ENCODE results near the gene TNS2.
A peak's percentile ranks its signal among the peaks of the same experiment; 100 is the strongest.

TNS2 gene

DNA sequence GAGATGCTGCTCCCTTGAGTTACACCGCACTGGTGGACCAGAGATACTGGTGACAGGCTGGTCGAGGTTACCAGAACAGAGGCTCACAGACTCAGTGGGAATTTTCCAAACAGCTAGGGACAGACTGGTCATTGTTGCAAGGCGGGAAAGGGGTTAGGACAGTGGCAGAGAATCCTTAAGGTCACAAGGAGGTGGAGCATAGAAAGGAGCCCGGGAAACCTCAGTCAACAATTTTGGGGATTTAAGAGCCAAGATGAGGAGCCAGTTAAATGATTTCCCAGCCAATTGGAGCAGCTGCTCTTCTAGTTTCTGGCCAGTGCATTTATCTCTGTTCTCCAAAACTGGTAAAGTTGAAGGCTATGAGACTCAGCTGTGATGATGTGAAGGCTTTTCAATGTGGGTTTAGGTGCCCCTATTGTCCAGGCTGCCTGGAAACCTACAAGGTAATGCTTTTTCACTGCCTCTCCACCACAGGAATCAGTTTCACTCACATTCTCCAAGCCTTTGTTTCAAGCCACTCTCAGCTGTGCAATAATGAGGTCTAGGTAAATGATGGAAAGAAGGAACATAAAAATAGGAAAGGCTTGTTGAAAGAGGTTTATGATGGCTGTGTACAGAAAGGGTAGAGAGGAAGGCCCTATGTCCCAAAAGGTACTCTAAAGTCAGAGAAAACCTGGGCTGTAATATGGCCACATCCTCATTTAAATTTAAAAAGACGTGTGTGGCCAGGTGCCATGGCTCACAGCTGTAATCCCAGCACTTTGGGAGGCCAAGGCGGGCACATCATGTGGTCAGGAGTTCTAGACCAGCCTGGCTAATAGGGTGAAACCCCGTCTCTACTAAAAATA is 7.0 kb upstream of the TNS2 start:
- peaks cover 22 to 23% of the 10 kb centered on the region in 2 donors for H3K4me1 ChIP-seq (ENCODE audit: control insufficient read depth in 2 of 2, insufficient read depth in 2 of 2, low read length in 2 of 2)
- H3K9ac ChIP-seq (ENCODE audit: low read depth in 1 of 2, low read length in 2 of 2), result no peak overlapping the region
- no peaks in the 10 kb centered on the region for H3K27me3 ChIP-seq (ENCODE audit: control insufficient read depth in 2 of 2, insufficient read depth in 2 of 2, low read length in 2 of 2)
- peaks cover 17 to 23% of the 10 kb centered on the region in 2 donors for H3K36me3 ChIP-seq (ENCODE audit: control insufficient read depth in 2 of 2, insufficient read depth in 2 of 2, low read length in 2 of 2)
- no peaks in the 10 kb centered on the region for H3K9me3 ChIP-seq (ENCODE audit: control insufficient read depth in 2 of 2, low read length in 2 of 2)
- H3K27ac ChIP-seq (ENCODE audit: low read depth in 2 of 2, low read length in 2 of 2), result no peak overlapping the region
- no peak overlapping the region for H3K4me3 ChIP-seq (ENCODE audit: low read length in 2 of 2)

DNA sequence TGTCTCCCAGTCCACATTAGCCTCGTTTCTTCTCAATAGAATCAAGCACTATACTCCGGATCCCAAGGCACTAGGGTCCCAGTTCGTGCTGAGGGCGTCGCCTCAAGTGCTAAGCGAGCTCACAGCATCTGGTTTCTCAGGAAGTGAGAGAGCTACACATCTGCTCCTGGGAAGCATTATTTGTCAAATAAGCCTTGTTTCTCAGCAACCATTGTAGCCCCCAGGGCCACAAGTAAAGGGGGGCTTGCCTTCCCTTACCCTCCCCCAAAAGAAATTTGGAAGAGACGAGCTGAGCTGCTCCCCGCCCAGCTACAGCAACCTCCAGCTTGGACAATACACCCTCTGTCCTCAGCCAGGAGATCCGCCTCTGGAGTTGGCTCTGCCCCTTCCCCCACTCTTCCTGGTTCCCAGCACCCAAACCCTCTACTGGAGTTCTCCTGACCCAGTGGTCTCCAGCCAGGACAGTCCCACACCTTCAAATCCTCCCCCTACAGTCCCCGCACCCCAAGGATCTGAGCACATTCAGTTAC is 5.7 kb upstream of the TNS2 start:
- no peak overlapping the region for H3K27ac ChIP-seq (ENCODE audit: low read depth in 2 of 2, low read length in 2 of 2)
- no peak overlapping the region for H3K4me3 ChIP-seq (ENCODE audit: low read length in 2 of 2)
- peaks cover 9 to 12% of the 10 kb centered on the region in 2 donors for H3K36me3 ChIP-seq (ENCODE audit: control insufficient read depth in 2 of 2, insufficient read depth in 2 of 2, low read length in 2 of 2)
- H3K9me3 ChIP-seq (ENCODE audit: control insufficient read depth in 2 of 2, low read length in 2 of 2), result no peaks in the 10 kb centered on the region
- peaks cover 35 to 36% of the 10 kb centered on the region in 2 donors for H3K4me1 ChIP-seq (ENCODE audit: control insufficient read depth in 2 of 2, insufficient read depth in 2 of 2, low read length in 2 of 2)
- H3K27me3 ChIP-seq (ENCODE audit: control insufficient read depth in 2 of 2, insufficient read depth in 2 of 2, low read length in 2 of 2), result no peaks in the 10 kb centered on the region
- no peak overlapping the region for H3K9ac ChIP-seq (ENCODE audit: low read depth in 1 of 2, low read length in 2 of 2)

DNA sequence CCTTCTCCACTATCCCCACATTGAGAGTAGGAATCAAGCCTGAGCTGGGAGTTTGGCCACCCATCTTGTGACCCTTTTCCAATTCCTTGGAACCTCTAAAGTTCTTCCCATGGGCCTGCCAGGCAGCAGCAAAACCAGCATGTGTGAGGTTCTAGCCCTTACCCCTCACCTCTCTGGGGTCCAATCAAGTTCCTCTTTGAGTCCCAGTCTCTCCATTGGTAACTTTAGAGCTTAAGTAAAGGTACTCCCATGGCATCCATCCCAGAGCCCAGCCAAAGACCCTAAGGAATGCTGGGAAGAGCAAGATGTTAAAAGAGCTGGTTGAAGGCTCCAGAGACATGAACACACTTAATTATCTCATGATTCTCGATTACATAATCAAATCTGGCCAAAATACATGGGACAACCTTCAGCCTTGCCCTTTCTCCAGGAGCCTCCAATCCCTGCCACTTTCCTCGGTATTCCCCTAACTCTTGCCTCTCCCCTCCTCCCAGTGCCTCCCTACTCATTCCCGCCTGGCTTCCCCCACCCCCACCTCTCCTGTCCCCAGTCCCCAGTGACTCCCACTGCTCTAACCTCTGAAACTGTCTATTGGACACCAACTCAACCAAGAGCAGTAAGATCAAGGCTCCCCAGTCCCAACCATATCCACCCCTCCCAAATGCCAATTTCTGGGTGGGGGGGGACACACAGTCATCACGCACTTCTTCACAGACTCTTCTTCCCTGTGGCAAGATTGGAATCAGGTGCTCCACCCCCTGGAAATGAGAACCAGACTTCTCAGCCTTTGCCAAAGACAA is 4.8 kb upstream of the TNS2 start:
- Histone ChIP-seq H3K9me3 (ENCODE audit: control insufficient read depth in 2 of 2, low read length in 2 of 2) (no peaks in the 10 kb centered on the region), H3K27me3 (ENCODE audit: control insufficient read depth in 2 of 2, insufficient read depth in 2 of 2, low read length in 2 of 2) (no peaks in the 10 kb centered on the region), H3K27ac (ENCODE audit: low read depth in 2 of 2, low read length in 2 of 2) (peak overlapping the region; percentile 93 to 97), H3K4me3 (ENCODE audit: low read length in 2 of 2) (peak overlapping the region in 1 of 2 donors; percentile 94), H3K4me1 (ENCODE audit: control insufficient read depth in 2 of 2, insufficient read depth in 2 of 2, low read length in 2 of 2) (peaks cover 42 to 44% of the 10 kb centered on the region in 2 donors), H3K9ac (ENCODE audit: low read depth in 1 of 2, low read length in 2 of 2) (no peak overlapping the region), H3K36me3 (ENCODE audit: control insufficient read depth in 2 of 2, insufficient read depth in 2 of 2, low read length in 2 of 2) (peaks cover 0 to 3% of the 10 kb centered on the region in 2 donors)

DNA sequence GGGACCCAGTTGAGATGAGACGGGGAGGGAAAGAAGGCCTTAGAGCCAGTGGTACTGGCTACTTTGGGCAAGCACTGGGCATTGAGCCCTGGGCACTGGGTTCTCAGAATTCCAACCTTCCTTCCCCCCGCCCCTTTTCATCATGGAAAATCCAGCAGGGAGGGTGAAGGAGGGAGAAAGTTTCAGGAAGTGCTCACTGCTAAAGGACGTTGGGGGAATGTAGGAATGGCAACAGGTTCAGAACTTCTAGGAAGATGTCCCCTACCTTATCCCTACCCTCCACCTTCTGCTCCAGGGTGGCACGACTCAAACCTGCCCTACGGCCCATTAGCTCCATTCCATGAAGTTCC is 4.2 kb upstream of the TNS2 start:
- Histone ChIP-seq H3K9ac (ENCODE audit: low read depth in 1 of 2, low read length in 2 of 2) (no peak overlapping the region), H3K4me1 (ENCODE audit: control insufficient read depth in 2 of 2, insufficient read depth in 2 of 2, low read length in 2 of 2) (peaks cover 44 to 50% of the 10 kb centered on the region in 2 donors), H3K27ac (ENCODE audit: low read depth in 2 of 2, low read length in 2 of 2) (peak overlapping the region; percentile 93 to 97), H3K9me3 (ENCODE audit: control insufficient read depth in 2 of 2, low read length in 2 of 2) (no peaks in the 10 kb centered on the region), H3K36me3 (ENCODE audit: control insufficient read depth in 2 of 2, insufficient read depth in 2 of 2, low read length in 2 of 2) (no peaks in the 10 kb centered on the region), H3K4me3 (ENCODE audit: low read length in 2 of 2) (peak overlapping the region; percentile 94 to 97), H3K27me3 (ENCODE audit: control insufficient read depth in 2 of 2, insufficient read depth in 2 of 2, low read length in 2 of 2) (no peaks in the 10 kb centered on the region)

GRCh38 chr12:53046655-53047220 is 3.1 kb upstream of the TNS2 start:
- H3K27ac ChIP-seq (ENCODE audit: low read depth in 2 of 2, low read length in 2 of 2), result peak overlapping the region; percentile 93 to 97
- no peaks in the 10 kb centered on the region for H3K9me3 ChIP-seq (ENCODE audit: control insufficient read depth in 2 of 2, low read length in 2 of 2)
- peak overlapping the region; percentile 98 to 99 for H3K9ac ChIP-seq (ENCODE audit: low read depth in 1 of 2, low read length in 2 of 2)
- H3K4me1 ChIP-seq (ENCODE audit: control insufficient read depth in 2 of 2, insufficient read depth in 2 of 2, low read length in 2 of 2), result peaks cover 55 to 61% of the 10 kb centered on the region in 2 donors
- H3K27me3 ChIP-seq (ENCODE audit: control insufficient read depth in 2 of 2, insufficient read depth in 2 of 2, low read length in 2 of 2), result no peaks in the 10 kb centered on the region
- no peaks in the 10 kb centered on the region for H3K36me3 ChIP-seq (ENCODE audit: control insufficient read depth in 2 of 2, insufficient read depth in 2 of 2, low read length in 2 of 2)
- H3K4me3 ChIP-seq (ENCODE audit: low read length in 2 of 2), result peak overlapping the region; percentile 94 to 97

GRCh38 chr12:53047221-53048032 is 2.4 kb upstream of the TNS2 start:
- no peaks in the 10 kb centered on the region for H3K27me3 ChIP-seq (ENCODE audit: control insufficient read depth in 2 of 2, insufficient read depth in 2 of 2, low read length in 2 of 2)
- H3K27ac ChIP-seq (ENCODE audit: low read depth in 2 of 2, low read length in 2 of 2), result peak overlapping the region; percentile 93 to 97
- H3K9ac ChIP-seq (ENCODE audit: low read depth in 1 of 2, low read length in 2 of 2), result peak overlapping the region; percentile 65 to 98
- H3K9me3 ChIP-seq (ENCODE audit: control insufficient read depth in 2 of 2, low read length in 2 of 2), result no peaks in the 10 kb centered on the region
- H3K4me1 ChIP-seq (ENCODE audit: control insufficient read depth in 2 of 2, insufficient read depth in 2 of 2, low read length in 2 of 2), result peaks cover 62 to 68% of the 10 kb centered on the region in 2 donors
- H3K4me3 ChIP-seq (ENCODE audit: low read length in 2 of 2), result peak overlapping the region; percentile 94 to 97
- no peaks in the 10 kb centered on the region for H3K36me3 ChIP-seq (ENCODE audit: control insufficient read depth in 2 of 2, insufficient read depth in 2 of 2, low read length in 2 of 2)

DNA sequence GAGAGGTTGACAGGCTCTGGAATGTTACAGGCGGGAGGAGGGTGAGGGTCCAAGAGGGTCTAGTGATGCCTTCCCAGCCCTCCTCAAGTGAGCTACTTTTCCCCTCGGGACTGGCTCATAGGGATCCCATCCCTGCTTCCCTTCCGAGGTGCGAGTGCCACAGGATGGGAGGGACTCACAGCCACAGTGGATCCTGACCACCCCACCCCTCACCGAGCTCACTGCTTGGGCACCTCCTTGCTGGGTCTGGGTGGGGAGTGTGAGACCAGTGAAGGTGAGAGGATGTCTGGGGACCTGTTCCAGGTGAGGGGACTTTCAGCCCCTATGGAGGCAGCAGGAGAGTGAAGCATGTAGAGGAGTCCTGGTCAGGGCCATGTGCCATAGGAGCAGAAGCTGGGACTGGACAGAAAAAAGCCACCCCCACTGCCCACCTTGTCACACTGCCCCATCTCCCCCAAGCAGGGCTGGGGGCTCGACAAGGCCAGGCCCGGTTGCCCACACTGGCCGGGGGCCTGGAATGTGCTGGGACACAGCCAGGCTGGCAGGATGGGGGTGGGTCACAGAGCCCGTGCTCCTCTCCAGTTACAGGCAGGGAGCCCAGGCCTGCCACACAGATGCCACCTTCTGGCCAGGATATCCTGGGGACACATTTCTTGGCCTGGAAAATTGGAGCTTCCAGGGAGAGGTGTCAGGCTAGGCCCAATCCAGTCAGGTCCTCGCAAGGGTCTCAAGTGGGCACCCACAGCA is 1.7 kb upstream of the TNS2 start:
- Histone ChIP-seq H3K9me3 (ENCODE audit: control insufficient read depth in 2 of 2, low read length in 2 of 2) (no peaks in the 10 kb centered on the region), H3K4me1 (ENCODE audit: control insufficient read depth in 2 of 2, insufficient read depth in 2 of 2, low read length in 2 of 2) (peaks cover 67 to 74% of the 10 kb centered on the region in 2 donors), H3K36me3 (ENCODE audit: control insufficient read depth in 2 of 2, insufficient read depth in 2 of 2, low read length in 2 of 2) (no peaks in the 10 kb centered on the region), H3K27me3 (ENCODE audit: control insufficient read depth in 2 of 2, insufficient read depth in 2 of 2, low read length in 2 of 2) (no peaks in the 10 kb centered on the region), H3K4me3 (ENCODE audit: low read length in 2 of 2) (peak overlapping the region; percentile 62 to 66), H3K27ac (ENCODE audit: low read depth in 2 of 2, low read length in 2 of 2) (peak overlapping the region; percentile 93 to 95), H3K9ac (ENCODE audit: low read depth in 1 of 2, low read length in 2 of 2) (peak overlapping the region; percentile 65 to 79)

DNA sequence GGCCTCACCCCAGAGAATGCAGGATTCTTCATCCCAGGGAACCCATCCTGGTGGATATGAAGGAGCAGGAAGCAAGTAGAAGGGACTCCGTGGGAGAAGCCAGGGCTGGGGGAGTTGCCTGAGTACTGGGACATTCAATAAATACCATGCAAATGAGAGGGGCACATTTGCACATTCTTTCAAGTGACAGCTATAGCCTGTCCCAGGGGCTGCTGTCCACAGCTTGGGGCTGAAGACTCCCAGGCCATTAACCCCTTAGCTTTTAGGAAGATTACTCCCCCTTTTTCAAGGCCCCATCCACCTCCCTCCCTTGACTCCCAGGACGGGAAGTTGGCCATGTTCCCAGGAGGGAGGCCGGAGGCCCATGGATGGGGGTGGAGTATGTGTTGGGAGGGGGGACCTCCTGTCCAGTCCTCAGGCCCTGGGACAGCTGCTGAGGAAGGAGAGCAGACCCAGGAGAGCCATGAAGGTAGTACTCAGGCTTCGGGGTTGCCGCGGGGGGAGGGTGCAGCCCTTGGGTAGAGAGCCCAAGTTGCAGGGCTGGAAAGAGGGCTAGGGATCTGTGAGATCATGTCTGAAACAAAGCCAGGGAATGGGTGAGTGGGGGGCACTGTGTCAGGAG is 974 bp upstream of the TNS2 start:
- Histone ChIP-seq H3K9ac (ENCODE audit: low read depth in 1 of 2, low read length in 2 of 2) (peak overlapping the region; percentile 65 to 79), H3K27ac (ENCODE audit: low read depth in 2 of 2, low read length in 2 of 2) (peak overlapping the region; percentile 93 to 95), H3K9me3 (ENCODE audit: control insufficient read depth in 2 of 2, low read length in 2 of 2) (no peaks in the 10 kb centered on the region), H3K27me3 (ENCODE audit: control insufficient read depth in 2 of 2, insufficient read depth in 2 of 2, low read length in 2 of 2) (no peaks in the 10 kb centered on the region), H3K4me1 (ENCODE audit: control insufficient read depth in 2 of 2, insufficient read depth in 2 of 2, low read length in 2 of 2) (peaks cover 72 to 81% of the 10 kb centered on the region in 2 donors), H3K36me3 (ENCODE audit: control insufficient read depth in 2 of 2, insufficient read depth in 2 of 2, low read length in 2 of 2) (no peaks in the 10 kb centered on the region), H3K4me3 (ENCODE audit: low read length in 2 of 2) (peak overlapping the region; percentile 68)

All from mucosa of rectum (tissue), 2 donors.